Measurements from ENCODE around the gene PRKAG2. TPM values are rescaled to one million over a fixed set of nuclear protein-coding genes. Genes with fewer than 3 reads are reported as not detected.
"Not testable (repeated sequence)": the region's sequence is repeated elsewhere in the genome, so short reads cannot be mapped to it uniquely, and the experiment has no call there.

Gene PRKAG2
- total RNA-seq, 2 experiments from 2014 or later = 39.3 to 42.3 TPM

DNA sequence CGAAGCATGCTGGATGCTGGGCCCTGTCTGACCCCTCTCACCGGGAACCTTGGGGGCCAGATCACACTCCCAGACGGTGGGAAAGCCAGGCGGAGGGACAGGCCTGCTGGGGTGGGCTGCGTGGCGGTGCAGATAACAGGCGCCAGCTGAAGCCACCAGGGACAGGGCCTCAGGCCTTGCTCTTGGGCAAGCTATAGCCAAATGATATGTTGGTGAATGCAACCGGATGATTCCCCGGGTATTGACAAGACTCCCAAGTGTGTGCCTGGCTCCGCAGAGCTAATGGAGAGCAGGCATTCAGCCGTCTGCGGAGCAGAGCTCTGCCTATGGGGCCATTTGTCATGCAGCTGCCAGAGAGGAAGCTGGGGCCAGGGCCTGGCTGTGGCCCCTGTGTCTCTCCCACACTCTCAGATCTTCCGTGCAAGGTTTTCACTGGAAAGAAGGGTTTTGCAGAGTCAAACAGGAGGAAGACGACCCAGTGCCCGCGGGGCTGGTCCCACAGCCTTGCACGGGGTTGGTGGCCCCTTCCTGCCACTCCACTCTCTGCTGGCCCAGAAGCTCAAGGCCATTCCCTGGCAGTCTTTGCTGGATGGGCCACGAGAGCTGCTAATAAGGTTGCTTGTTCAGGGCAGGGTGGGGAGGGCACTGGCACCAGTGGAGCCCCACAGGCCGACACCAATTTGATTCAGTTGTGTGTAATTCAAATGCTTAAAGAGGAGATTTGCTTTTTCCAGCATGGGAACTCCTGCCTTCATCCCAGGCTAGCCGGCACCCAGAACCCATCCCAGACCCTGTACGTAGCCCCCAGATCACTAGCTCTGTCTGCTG is 91.8 kb downstream of the PRKAG2 start:
- TF ChIP-seq, protein P1, sequence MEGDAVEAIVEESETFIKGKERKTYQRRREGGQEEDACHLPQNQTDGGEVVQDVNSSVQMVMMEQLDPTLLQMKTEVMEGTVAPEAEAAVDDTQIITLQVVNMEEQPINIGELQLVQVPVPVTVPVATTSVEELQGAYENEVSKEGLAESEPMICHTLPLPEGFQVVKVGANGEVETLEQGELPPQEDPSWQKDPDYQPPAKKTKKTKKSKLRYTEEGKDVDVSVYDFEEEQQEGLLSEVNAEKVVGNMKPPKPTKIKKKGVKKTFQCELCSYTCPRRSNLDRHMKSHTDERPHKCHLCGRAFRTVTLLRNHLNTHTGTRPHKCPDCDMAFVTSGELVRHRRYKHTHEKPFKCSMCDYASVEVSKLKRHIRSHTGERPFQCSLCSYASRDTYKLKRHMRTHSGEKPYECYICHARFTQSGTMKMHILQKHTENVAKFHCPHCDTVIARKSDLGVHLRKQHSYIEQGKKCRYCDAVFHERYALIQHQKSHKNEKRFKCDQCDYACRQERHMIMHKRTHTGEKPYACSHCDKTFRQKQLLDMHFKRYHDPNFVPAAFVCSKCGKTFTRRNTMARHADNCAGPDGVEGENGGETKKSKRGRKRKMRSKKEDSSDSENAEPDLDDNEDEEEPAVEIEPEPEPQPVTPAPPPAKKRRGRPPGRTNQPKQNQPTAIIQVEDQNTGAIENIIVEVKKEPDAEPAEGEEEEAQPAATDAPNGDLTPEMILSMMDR (IDR thresholded peaks at IDR 0.05) = no peak
- Mint-ChIP-seq H3K36me3 (ENCODE audit: low read depth) (peaks cover 19% of the 10 kb centered on the region), H3K4me3 (no peak overlapping the region), H3K27me3 (no peaks in the 10 kb centered on the region), H3K9me3 (no peaks in the 10 kb centered on the region), H3K4me1 (ENCODE audit: low read depth) (peaks cover 29% of the 10 kb centered on the region), H3K27ac (no peak overlapping the region)
- Histone ChIP-seq H3K36me3 (ENCODE audit: insufficient read depth, low read length) (peaks cover 10% of the 10 kb centered on the region), H3K4me1 (ENCODE audit: insufficient read depth, low read length) (peaks cover 11% of the 10 kb centered on the region), H3K27ac (ENCODE audit: low read depth in 1 of 2, low read length in 2 of 2) (no peak overlapping the region), H3K9me3 (ENCODE audit: control insufficient read depth in 1 of 2, insufficient read depth in 1 of 2, low read length in 2 of 2) (no peaks in the 10 kb centered on the region), H3K4me3 (ENCODE audit: low read length) (no peak overlapping the region), H3K27me3 (ENCODE audit: control insufficient read depth in 1 of 2, insufficient read depth in 2 of 2, low read length in 2 of 2) (no peaks in the 10 kb centered on the region)
- ChIA-PET CTCF (no interaction called here), POLR2A (no interaction called here)
- ATAC-seq (ENCODE audit: poor library complexity) (no peak), DNase-seq (no peak)
- intact Hi-C loops (cut with DNase I, micrococcal nuclease) = loop anchor here in 1 of 2 experiments (5.0 to 10.0 kb wide), 3 partner anchors 92 to 210 kb away; partner anchors contain the start of gene PRKAG2

DNA sequence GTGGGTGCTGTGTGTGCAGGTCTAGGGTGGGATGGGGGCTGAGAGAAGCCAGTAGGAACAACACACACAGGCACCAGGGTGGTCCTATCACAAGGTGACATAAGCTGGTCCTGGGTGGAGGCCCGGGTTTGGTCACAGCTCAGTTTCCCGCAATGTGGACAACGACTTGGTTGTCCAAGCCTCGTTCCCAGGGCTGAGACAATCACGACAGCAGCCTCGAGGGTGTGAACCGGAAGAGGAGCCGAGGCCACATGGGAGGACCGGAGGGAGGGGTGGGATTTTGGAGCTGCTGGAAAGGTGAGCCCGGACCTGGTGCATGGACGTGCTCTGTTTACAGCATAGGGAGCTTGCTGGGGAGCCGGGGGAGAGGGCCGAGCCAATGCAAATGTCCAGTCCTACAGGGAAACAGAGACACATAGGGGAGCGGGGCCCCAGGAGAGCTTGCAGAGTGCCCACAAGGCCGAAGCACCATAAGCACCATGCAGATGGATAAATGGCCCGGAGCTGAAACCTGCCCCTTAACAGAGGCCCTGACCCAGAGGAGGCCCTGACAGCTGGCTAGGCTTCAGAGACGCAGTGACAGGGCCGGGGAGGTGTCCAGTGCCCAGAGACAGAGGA is 92.8 kb downstream of the PRKAG2 start:
- intact Hi-C loops (cut with DNase I, micrococcal nuclease) = loop anchor here (2.0 to 10.0 kb wide), 5 partner anchors 15 to 363 kb away; partner anchors contain the start of gene PRKAG2 (in 1 of the 2)
- ChIA-PET POLR2A (no interaction called here), CTCF (interaction anchor here (0.5 kb wide), 1 partner anchor 630 kb away, joined by 3 read pairs; no protein-coding TSS in a partner anchor)
- peaks cover 27% of the 10 kb centered on the region for H3K36me3 Mint-ChIP-seq (ENCODE audit: low read depth)
- H3K27me3 Mint-ChIP-seq = no peaks in the 10 kb centered on the region
- no peak overlapping the region for H3K27ac ChIP-seq (ENCODE audit: low read depth in 1 of 2, low read length in 2 of 2)
- H3K9me3 Mint-ChIP-seq = no peaks in the 10 kb centered on the region
- H3K27me3 ChIP-seq (ENCODE audit: control insufficient read depth in 1 of 2, insufficient read depth in 2 of 2, low read length in 2 of 2) = no peaks in the 10 kb centered on the region
- TF ChIP-seq, protein P1 (IDR thresholded peaks at IDR 0.05) = no peak
- no peak overlapping the region for H3K4me3 ChIP-seq (ENCODE audit: low read length)
- DNase-seq (no peak), ATAC-seq (ENCODE audit: poor library complexity) (no peak)
- no peak overlapping the region for H3K27ac Mint-ChIP-seq
- H3K4me1 ChIP-seq (ENCODE audit: insufficient read depth, low read length) = peaks cover 11% of the 10 kb centered on the region
- H3K4me3 Mint-ChIP-seq = no peak overlapping the region
- no peaks in the 10 kb centered on the region for H3K9me3 ChIP-seq (ENCODE audit: control insufficient read depth in 1 of 2, insufficient read depth in 1 of 2, low read length in 2 of 2)
- peaks cover 17% of the 10 kb centered on the region for H3K36me3 ChIP-seq (ENCODE audit: insufficient read depth, low read length)
- peaks cover 22% of the 10 kb centered on the region for H3K4me1 Mint-ChIP-seq (ENCODE audit: low read depth)

DNA sequence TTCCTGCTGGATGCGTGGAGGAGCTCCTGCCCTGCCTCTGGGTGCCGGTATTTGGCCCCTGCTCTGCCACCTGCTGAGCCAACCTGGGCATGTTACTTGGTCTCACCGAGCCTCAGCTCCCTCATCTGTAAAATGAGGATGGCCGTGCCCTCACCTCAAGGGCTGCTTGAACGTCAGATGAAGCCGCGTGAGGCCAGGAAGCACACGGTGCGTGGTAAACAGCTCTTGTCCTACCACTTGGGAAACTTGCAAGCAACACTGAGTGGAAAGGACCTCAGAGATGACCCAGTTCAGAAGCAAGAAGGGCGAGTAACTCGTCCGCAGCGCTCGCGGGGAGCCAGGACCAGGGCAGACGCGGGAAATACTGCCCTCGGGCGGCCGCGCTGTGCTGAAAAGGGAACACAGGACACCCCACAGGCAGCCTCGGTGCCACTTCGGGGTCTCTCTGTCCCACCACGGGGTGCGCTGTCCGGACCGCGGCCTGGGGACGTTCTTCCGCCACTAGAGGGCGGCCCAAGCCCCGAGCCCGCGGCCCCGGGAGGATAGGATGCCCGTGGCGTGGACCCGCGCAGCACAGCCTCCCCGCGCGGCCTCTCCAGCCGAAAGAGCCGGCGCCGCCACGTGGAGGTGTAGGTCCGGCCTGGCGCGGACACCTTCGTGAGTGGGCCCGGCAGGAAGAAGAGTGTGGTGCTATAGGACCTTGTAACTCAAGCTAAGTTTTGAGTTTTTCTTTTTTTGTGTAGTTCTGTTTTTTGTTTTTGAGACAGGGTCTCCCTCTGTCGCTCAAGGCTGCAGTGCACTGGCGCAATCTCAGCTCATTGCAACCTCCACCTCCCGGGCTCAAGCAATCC is 94.1 kb downstream of the PRKAG2 start:
- peaks cover 10% of the 10 kb centered on the region for H3K4me1 Mint-ChIP-seq (ENCODE audit: low read depth)
- H3K4me3 ChIP-seq (ENCODE audit: low read length) = peak overlapping the region; percentile 38
- ChIA-PET CTCF (interaction anchor here (0.8 to 1.7 kb wide), 10 partner anchors 11 to 150 kb away, joined by 3 to 8 read pairs (median 4); partner anchors contain the start of gene PRKAG2), POLR2A (interaction anchor here (0.6 to 1.7 kb wide), 5 partner anchors 9 to 150 kb away, joined by 3 to 8 read pairs (median 4); partner anchors contain the start of gene PRKAG2)
- H3K4me1 ChIP-seq (ENCODE audit: insufficient read depth, low read length) = peaks cover 11% of the 10 kb centered on the region
- H3K27me3 ChIP-seq (ENCODE audit: control insufficient read depth in 1 of 2, insufficient read depth in 2 of 2, low read length in 2 of 2) = no peaks in the 10 kb centered on the region
- H3K27ac ChIP-seq (ENCODE audit: low read depth in 1 of 2, low read length in 2 of 2) = no peak overlapping the region
- H3K36me3 ChIP-seq (ENCODE audit: insufficient read depth, low read length) = peaks cover 19% of the 10 kb centered on the region
- peak; percentile 41 to 83 (median 58) for DNase-seq
- H3K27ac Mint-ChIP-seq = peak overlapping the region; percentile 76
- H3K9me3 Mint-ChIP-seq = no peaks in the 10 kb centered on the region
- TF ChIP-seq, protein P1 (IDR thresholded peaks at IDR 0.05) = peak; percentile 96
- H3K27me3 Mint-ChIP-seq = no peaks in the 10 kb centered on the region
- peaks cover 0 to 7% of the 10 kb centered on the region in 2 experiments for H3K9me3 ChIP-seq (ENCODE audit: control insufficient read depth in 1 of 2, insufficient read depth in 1 of 2, low read length in 2 of 2)
- peak; percentile 82 for ATAC-seq (ENCODE audit: poor library complexity)
- peaks cover 40% of the 10 kb centered on the region for H3K36me3 Mint-ChIP-seq (ENCODE audit: low read depth)
- intact Hi-C loops (cut with DNase I, micrococcal nuclease) = loop anchor here (1.0 to 10.0 kb wide), 6 partner anchors 14 to 364 kb away; partner anchors contain the start of gene PRKAG2 (in 1 of the 2)
- H3K4me3 Mint-ChIP-seq = peak overlapping the region; percentile 87

DNA sequence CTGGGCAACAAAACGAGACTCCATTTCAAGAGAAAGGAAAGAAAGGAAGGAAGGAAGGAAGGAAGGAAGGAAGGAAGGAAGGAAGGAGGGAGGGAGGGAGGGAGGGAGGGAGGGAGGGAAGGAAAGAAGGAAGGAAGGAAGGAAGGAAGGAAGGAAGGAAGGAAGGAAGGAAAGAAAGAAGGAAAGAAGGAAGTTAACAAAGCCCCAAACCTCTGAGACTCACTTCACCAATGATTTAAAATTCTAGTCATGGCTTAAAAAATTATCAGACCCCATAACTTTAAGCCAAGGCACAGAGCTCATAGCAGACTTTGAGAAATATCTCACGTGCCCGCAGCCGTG is 94.7 kb downstream of the PRKAG2 start:
- peak overlapping the region; percentile 87 for H3K4me3 Mint-ChIP-seq
- Histone ChIP-seq H3K4me3 (ENCODE audit: low read length) (peak overlapping the region; percentile 38), H3K36me3 (ENCODE audit: insufficient read depth, low read length) (peaks cover 21% of the 10 kb centered on the region), H3K4me1 (ENCODE audit: insufficient read depth, low read length) (peaks cover 11% of the 10 kb centered on the region)
- H3K27ac ChIP-seq (ENCODE audit: low read depth in 1 of 2, low read length in 2 of 2); DNase-seq; ATAC-seq (ENCODE audit: poor library complexity); H3K9me3 ChIP-seq (ENCODE audit: control insufficient read depth in 1 of 2, insufficient read depth in 1 of 2, low read length in 2 of 2); H3K9me3 Mint-ChIP-seq; H3K27me3 ChIP-seq (ENCODE audit: control insufficient read depth in 1 of 2, insufficient read depth in 2 of 2, low read length in 2 of 2); H3K4me1 Mint-ChIP-seq (ENCODE audit: low read depth); H3K27me3 Mint-ChIP-seq: not testable (repeated sequence)
- intact Hi-C loops (cut with DNase I, micrococcal nuclease) = loop anchor here (1.0 to 10.0 kb wide), 6 partner anchors 13 to 365 kb away; partner anchors contain the start of gene PRKAG2 (in 1 of the 2)
- CTCF ChIA-PET = interaction anchor here (0.8 to 1.7 kb wide), 9 partner anchors 11 to 150 kb away, joined by 3 to 8 read pairs (median 4); partner anchors contain the start of gene PRKAG2
- POLR2A ChIA-PET = interaction anchor here (0.6 to 1.7 kb wide), 5 partner anchors 10 to 149 kb away, joined by 3 to 8 read pairs (median 4); partner anchors contain the start of gene PRKAG2
- H3K27ac Mint-ChIP-seq = peak overlapping the region; percentile 76
- H3K36me3 Mint-ChIP-seq (ENCODE audit: low read depth) = peaks cover 37% of the 10 kb centered on the region
